Activated CD4-positive, alpha-beta T cell treated with anti-CD3 and anti-CD28 coated beads, Interleukin-2, amount 50 U/mL, for 48 hours (primary cell): ENCODE data around the gene SEMA3B.
"Not testable (repeated sequence)": the region's sequence is repeated elsewhere in the genome, so short reads cannot be mapped to it uniquely, and the experiment has no call there.

Source experiments
- DNase-seq, 2 experiments: peaks; one replicate each; pipeline ENCODE4 v3.0.0-alpha.2; 2020

SEMA3B gene

GRCh38 chr3:50295553-50296431 is 26.8 kb downstream of the SEMA3B start:
- no peak for DNase-seq

DNA sequence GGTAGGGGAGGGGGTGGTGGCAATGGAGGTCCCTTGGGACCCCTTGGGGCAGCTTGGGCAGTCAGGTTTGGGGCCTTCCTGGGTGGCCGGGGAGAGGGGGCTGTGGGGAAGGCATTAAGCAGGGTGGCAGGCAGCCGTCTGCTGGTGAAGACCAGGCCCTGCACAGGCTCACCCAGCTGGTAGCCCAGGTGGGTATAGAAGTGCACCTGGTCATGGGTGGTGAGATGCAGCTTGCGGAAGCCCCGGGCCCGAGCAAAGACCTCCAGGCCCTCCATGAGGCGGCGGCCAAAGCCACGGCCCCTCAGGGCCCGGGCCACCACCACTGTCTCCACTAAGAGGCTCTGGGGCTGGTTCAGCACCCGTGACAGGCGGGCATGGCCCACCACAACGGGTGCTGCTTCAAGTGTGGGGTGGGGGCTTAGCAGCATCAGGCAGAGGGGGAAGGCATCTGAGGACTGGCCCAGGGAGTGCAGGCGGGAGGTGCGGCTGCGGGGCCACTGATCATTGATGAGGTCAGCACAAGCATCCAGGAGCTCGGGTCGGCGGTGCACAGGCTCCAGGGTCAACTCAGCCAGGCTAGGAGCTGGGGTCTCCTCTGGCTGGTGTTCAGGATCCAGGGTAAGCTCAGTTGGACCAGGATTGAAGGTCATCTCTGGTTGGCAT is 27.9 kb downstream of the SEMA3B start:
- DNase-seq: no peak

DNA sequence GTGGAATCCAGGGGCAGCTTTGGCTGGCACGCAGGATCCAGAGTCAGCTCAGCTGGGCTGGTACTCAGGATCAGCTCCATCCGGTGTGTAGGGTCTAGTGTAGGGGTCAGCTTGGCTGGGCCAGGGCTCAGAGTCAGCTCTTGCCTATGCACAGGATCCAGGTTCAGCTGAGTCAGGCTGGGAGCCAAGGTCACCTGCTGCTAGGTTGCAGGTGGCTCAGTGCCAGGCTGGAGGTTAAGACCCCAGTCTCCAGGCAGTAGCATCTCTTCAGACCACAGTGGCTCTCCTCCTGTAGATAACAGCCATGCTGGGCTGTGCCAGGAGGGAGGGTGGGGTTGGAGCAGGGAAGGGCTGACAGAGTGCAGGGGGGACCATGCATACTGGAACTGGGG is 28.4 kb downstream of the SEMA3B start:
- DNase-seq: no peak

GRCh38 chr3:50297896-50298725 is 29.2 kb downstream of the SEMA3B start:
- no peak for DNase-seq

DNA sequence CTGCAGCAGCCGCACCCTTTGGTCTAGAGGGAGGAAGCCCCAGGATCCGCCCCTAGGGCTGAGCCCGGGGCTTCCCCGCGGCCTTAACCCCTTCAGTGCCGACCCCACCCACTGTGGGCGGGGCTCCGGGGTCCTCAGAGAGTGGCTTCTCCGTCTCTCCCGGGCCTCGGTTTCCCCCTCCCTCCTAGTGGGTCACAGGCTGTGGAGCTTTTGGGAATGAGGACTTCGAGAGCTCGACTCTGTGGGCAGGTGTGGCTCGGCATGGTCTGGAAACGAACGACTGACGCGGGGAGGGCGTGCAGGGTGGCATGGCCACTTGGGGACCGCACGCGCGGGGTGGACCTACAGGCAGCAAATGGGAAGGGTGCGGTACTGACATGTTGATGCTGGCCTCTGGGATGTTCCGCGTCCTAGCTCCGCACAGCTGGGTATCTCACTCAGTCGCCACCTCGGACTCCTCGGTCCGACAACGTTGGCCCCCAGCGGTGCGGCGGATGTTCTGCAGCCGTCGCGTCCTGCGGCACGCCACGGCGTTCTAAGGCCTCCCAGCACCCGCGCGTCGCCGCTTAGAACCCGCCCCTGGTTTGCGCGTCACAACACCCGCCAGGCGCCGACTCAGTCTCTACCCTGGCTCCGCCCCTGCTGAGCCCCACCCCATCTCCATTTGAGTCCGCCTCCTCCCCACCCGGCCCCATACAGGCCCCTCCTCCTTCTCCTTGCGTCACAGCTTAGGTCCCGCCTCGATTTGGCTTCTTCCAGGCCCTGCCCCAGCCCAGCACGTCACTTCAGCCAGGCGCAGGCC is 30.1 kb downstream of the SEMA3B start, which contains the start of the genes HYAL3 and NAA80:
TSS of gene HYAL3 (minus strand) at position 570 of the 802 bp plus-strand sequence. CDS start 3,803 bp downstream, outside the sequence.
TSS of gene NAA80 (minus strand) at position 570 of the 802 bp plus-strand sequence. CDS start 1,942 bp downstream, outside the sequence.
- DNase-seq: peak; percentile 100

- DNase-seq: no peak
Observed at GRCh38 chr3:50299638-50299928, 30.6 kb downstream of the SEMA3B start.

- DNase-seq: no peak
Observed at GRCh38 chr3:50299929-50300680, 31.2 kb downstream of the SEMA3B start.

GRCh38 chr3:50300681-50301254 is 31.8 kb downstream of the SEMA3B start:
- no peak for DNase-seq

- no peak for DNase-seq
Observed at GRCh38 chr3:50302095-50303012, 33.4 kb downstream of the SEMA3B start.

GRCh38 chr3:50303013-50303815 is 34.3 kb downstream of the SEMA3B start, which contains the start of gene HYAL1:
Gene HYAL1, minus strand, starts transcription at chr3:50303574. Its CDS starts 618 bp downstream, at chr3:50302956.
- DNase-seq: no peak

DNA sequence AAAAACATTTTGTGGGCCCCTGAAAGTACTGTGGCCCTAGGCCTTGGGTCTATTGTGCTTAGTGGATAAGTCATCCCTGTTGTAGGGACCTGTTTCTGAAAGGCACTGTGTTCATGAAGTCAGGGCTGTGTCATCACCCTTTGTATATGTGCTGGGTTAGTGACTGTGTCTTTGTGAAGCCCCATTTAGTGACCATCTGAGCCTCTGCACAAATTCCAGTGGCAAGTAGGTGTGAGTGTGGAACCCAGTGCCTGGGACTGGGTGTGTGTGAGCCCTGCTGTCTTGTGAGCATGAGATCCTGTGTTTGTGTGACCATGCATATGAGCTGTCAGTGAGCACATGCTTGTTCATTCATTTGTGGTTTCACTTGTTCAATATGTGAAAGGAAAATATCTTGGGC is 35.7 kb downstream of the SEMA3B start:
- DNase-seq: no peak

DNA sequence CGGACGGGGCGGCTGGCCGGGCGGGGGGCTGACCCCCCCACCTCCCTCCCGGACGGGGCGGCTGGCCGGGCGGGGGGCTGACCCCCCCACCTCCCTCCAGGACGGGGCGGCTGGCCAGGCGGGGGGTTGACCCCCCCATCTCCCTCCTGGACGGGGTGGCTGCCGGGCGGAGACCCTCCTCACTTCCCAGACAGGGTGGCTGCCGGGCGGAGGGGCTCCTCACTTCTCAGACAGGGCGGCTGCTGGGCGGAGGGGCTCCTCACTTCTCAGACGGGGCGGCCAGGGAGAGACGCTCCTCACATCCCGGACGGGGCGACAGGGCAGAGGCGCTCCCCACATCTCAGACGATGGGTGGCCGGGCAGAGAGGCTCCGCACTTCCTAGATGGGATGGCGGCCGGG is 43.1 kb downstream of the SEMA3B start:
- not testable (repeated sequence) for DNase-seq

DNA sequence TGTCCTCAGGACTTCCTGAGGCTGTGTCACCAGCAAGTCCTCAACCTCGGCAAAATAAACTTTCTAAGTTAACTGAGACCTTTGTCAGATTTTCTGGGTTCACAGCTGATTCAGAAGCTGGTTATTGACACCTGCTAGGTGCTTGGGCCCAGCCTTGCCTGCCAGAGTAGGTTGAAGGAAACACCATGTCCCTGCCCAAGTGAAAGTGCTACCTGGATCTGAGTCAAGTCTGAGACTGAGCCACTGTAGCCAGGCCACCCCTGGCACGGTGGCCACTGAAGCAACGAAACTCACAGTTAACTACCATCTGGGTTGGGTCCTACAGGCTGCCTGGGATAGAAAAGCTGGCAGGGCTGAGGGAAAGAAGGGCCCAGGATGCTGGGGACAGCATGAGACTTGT is 45.4 kb downstream of the SEMA3B start:
- no peak for DNase-seq

DNA sequence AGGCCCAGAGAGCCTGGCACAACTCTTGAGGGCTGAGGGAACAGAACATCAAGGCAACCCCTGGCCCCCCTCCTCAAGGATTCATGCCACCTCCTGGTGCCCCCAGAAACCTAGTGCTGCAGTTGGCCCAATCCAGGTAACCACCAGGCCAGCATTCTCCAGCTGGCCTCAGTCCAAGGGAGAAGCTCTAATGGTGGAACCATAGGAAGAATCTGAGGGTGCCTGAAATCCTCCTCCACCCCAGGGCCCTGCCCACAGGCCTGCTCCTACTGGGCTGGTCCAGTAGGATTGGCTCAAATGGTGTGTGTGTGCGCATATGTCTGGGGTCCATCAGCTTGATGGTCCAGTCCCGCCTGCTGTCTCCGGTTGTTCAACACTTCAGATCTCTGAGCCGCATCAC is 45.9 kb downstream of the SEMA3B start:
- DNase-seq: no peak

GRCh38 chr3:50316657-50317242 is 47.8 kb downstream of the SEMA3B start:
- DNase-seq: peak; percentile 57 to 62

DNA sequence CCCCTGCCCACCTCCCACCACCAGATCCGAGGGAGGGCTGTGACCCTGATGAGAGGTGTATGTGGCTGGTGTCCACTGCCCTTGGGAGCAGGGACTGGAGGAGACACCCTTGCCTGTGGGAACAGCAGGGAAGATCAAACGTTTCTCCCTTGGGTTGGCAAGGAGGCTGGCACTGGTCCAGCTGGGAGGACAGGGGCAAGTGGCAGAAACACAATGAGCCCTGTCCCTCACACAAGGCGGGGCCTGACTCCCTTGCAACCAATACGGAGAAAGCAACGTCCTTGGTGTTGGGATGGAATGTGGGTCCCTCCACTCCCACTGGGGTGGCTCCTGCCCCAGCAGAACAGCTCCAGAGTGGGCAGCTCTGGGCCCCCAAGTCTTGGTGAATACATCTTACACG is 48.4 kb downstream of the SEMA3B start:
- no peak for DNase-seq

GRCh38 chr3:50318163-50318562 is 49.2 kb downstream of the SEMA3B start:
- no peak for DNase-seq

- no peak for DNase-seq
Observed at GRCh38 chr3:50318615-50319014, 49.7 kb downstream of the SEMA3B start.
